GM10266 (cell line): Measurements from ENCODE around the gene PDX1.
"Not testable (repeated sequence)": the region's sequence is repeated elsewhere in the genome, so short reads cannot be mapped to it uniquely, and the experiment has no call there.

Experiments
- DNase-seq: peaks from one replicate; pipeline ENCODE4 v3.0.0; 2012; ENCODE audit errors: extremely low spot score
- CTCF ChIP-seq: IDR thresholded peaks from 2 replicates; pipeline ENCODE4 v1.5.1; 2012; ENCODE audit warnings: mild to moderate bottlenecking, low read depth; ENCODE audit not compliant: control insufficient read depth, insufficient read depth; ENCODE audit errors: missing control alignments

PDX1 gene

GRCh38 chr13:27960362-27961226 lies 40.8 kb downstream of the PDX1 start:
- DNase-seq: peak; percentile 74
- peak; percentile 68 for TF ChIP-seq CTCF

GRCh38 chr13:27961227-27962085 lies 41.7 kb downstream of the PDX1 start:
- no peak for TF ChIP-seq CTCF
- DNase-seq: peak; percentile 29

GRCh38 chr13:27962128-27962841 lies 42.5 kb downstream of the PDX1 start:
- DNase-seq: no peak
- TF ChIP-seq CTCF: no peak

GRCh38 chr13:27962982-27963381 lies 43.2 kb downstream of the PDX1 start:
- TF ChIP-seq CTCF: no peak

GRCh38 chr13:27963491-27963890 lies 43.7 kb downstream of the PDX1 start:
- TF ChIP-seq CTCF: no peak
- no peak for DNase-seq

More at GRCh38 chr13:27962982-27963381, 43.2 kb downstream of the PDX1 start:
- DNase-seq: no peak

- not testable (repeated sequence) for DNase-seq
These were observed 44.4 kb downstream of the PDX1 start for GRCh38 chr13:27964206-27964605.

- DNase-seq: no peak
- no peak for TF ChIP-seq CTCF
These were observed 45.0 kb downstream of the PDX1 start for GRCh38 chr13:27964741-27965323.
